GM12878 (cell line): ENCODE measurements around the gene MPP2. TPM values are rescaled to one million over a fixed set of nuclear protein-coding genes. Genes with fewer than 3 reads are reported as not detected.

Source experiments
- ATAC-seq: fragments of 200-7000 bp; cut with Tn5 transposase; 3 replicates; pipeline ENCODE4 v1.9.1; 2020; ENCODE audit warnings: mild to moderate bottlenecking, moderate library complexity
- BruUV-seq: library from RNA; stranded (reverse); fragments of 400-500 nt; replicated peaks from 2 replicates; lab custom pipeline; 2021; lab: Mats Ljungman, UMichigan
- CTCF ChIA-PET: fragments of 300-600 bp; sonication (Branson Sonifier 250); formaldehyde crosslinking; extraction: SDS; loops from one replicate; lab custom pipeline; 2021; ENCODE audit warnings: inconsistent platforms; lab: Yijun Ruan, JAX
- POLR2A ChIA-PET: fragments of 350-600 bp; formaldehyde crosslinking; extraction: SDS; loops from one replicate; lab custom pipeline; 2021; ENCODE audit warnings: inconsistent platforms; lab: Charles Lee
- RAD21 ChIA-PET: fragments of 300-600 bp; sonication (Branson Sonifier 250); formaldehyde crosslinking; loops from one replicate; lab custom pipeline; 2023; ENCODE audit warnings: antibody characterized with exemption; ENCODE audit not compliant: unreplicated experiment; lab: Charles Lee
- SMC1A ChIA-PET: fragments of 300-600 bp; sonication (Branson Sonifier 250); formaldehyde crosslinking; loops from one replicate; lab custom pipeline; 2023; ENCODE audit not compliant: unreplicated experiment, uncharacterized antibody; lab: Charles Lee
- DNase-seq: peaks from one replicate; pipeline ENCODE4 v3.0.0-alpha.2; 2011; ENCODE audit warnings: low read depth, low spot score
- FAIRE-seq: peaks from 3 replicates; lab custom pipeline; 2011; peaks lifted over from hg19 to GRCh38; lab: Jason Lieb, UNC
- H2AFZ ChIP-seq: 2 replicates; pipeline ENCODE4 v1.6.0; 2011; ENCODE audit warnings: low read depth, low read length, control low read depth; ENCODE audit not compliant: control insufficient read depth
- H3K27ac ChIP-seq: 2 replicates; pipeline ENCODE4 v1.5.1; 2011; ENCODE audit warnings: control low read depth; ENCODE audit not compliant: control insufficient read depth, insufficient read depth
- H3K27me3 ChIP-seq, 2 experiments: replicated peaks in 1 of 2; 2 replicates each; pipeline versions ENCODE4 v1.6.0 to v1.6.1; 2011; ENCODE audit warnings: low read length in 1 of 2; ENCODE audit not compliant: control insufficient read depth in 2 of 2, insufficient read depth in 2 of 2
- H3K36me3 ChIP-seq, 2 experiments: 2 replicates each; pipeline ENCODE4 v1.5.1; 2011; ENCODE audit warnings: low read length in 1 of 2; ENCODE audit not compliant: control insufficient read depth in 2 of 2, insufficient read depth in 2 of 2
- H3K4me1 ChIP-seq: 2 replicates; pipeline ENCODE4 v1.6.1; 2011; ENCODE audit warnings: mild to moderate bottlenecking, low read length, moderate library complexity, mixed read lengths; ENCODE audit not compliant: control insufficient read depth, insufficient read depth
- H3K4me2 ChIP-seq: 2 replicates; pipeline ENCODE4 v1.6.0; 2011; ENCODE audit warnings: control low read depth; ENCODE audit not compliant: control insufficient read depth, insufficient read depth
- H3K4me3 ChIP-seq: fragments of 200-600 bp; sonication (generic); 2 replicates; pipeline ENCODE4 v1.5.1; 2016
- H3K79me2 ChIP-seq: 2 replicates; pipeline ENCODE4 v1.6.0; 2011; ENCODE audit warnings: low read length; ENCODE audit not compliant: control insufficient read depth, insufficient read depth
- H3K9ac ChIP-seq: 2 replicates; pipeline ENCODE4 v1.8.0; 2011; ENCODE audit warnings: low read length, control low read depth, mixed read lengths; ENCODE audit not compliant: control insufficient read depth, insufficient read depth
- H3K9me3 ChIP-seq: replicated peaks from 3 replicates; pipeline ENCODE4 v1.5.1; 2011; ENCODE audit warnings: mild to moderate bottlenecking, low read length; ENCODE audit not compliant: control insufficient read depth, insufficient read depth
- H4K20me1 ChIP-seq: 2 replicates; pipeline ENCODE4 v1.6.0; 2011; ENCODE audit not compliant: control insufficient read depth, insufficient read depth
- IKZF2 ChIP-seq, 2 experiments: fragments of 450-650 bp; IDR thresholded peaks; 2 replicates each; pipeline ENCODE4 v1.6.1; 2017; ENCODE audit warnings: mild to moderate bottlenecking in 2 of 2, moderate library complexity in 2 of 2
- NFYA ChIP-seq: IDR thresholded peaks from 2 replicates; pipeline ENCODE4 v1.6.1; 2011; ENCODE audit warnings: low read depth, mild to moderate bottlenecking, low read length, improper control_type of control experiment, borderline replicate concordance
- NR2F1 ChIP-seq: fragments of 450-650 bp; conservative IDR thresholded peaks from 2 replicates; pipeline ENCODE4 v1.6.1; 2017; ENCODE audit warnings: mild to moderate bottlenecking
- POLR2AphosphoS5 ChIP-seq: IDR thresholded peaks from 2 replicates; pipeline ENCODE4 v1.6.1; 2011; ENCODE audit warnings: mild to moderate bottlenecking, low read length, inconsistent platforms
- SMARCA5 ChIP-seq: fragments of 450-650 bp; IDR thresholded peaks from 2 replicates; pipeline ENCODE4 v1.6.1; 2017; ENCODE audit warnings: mild to moderate bottlenecking
- YBX1 ChIP-seq: fragments of 450-650 bp; IDR thresholded peaks from 2 replicates; pipeline ENCODE4 v1.6.1; 2016; ENCODE audit warnings: antibody characterized with exemption
- ZBTB40 ChIP-seq: fragments of 450-650 bp; IDR thresholded peaks from 2 replicates; pipeline ENCODE4 v1.6.1; 2016; ENCODE audit warnings: mild to moderate bottlenecking, moderate library complexity, borderline replicate concordance
- ZNF207 ChIP-seq: fragments of 450-650 bp; IDR thresholded peaks from 2 replicates; pipeline ENCODE4 v1.6.1; 2014; ENCODE audit warnings: antibody characterized with exemption, mild to moderate bottlenecking, borderline replicate concordance
- ZSCAN29 ChIP-seq: fragments of 450-650 bp; IDR thresholded peaks from 2 replicates; pipeline ENCODE4 v1.6.1; 2017; ENCODE audit warnings: mild to moderate bottlenecking, moderate library complexity
- WGBS: methylation state at CpG from one replicate; pipeline ENCODE4 v1.1.6; 2016; ENCODE audit warnings: low lambda C conversion rate; ENCODE audit not compliant: insufficient replicate concordance, insufficient coverage; ENCODE audit errors: missing lambda C conversion rate; 5-methylcytosine and 5-hydroxymethylcytosine counted together
- in situ Hi-C: fragments of 300-500 bp; cut with MboI; formaldehyde crosslinking; loops from 9 replicates; pipeline ENCODE4 v1.14.3; 2018; ENCODE audit warnings: mixed read lengths
- intact Hi-C: fragments of 100-400 bp; cut with micrococcal nuclease; formaldehyde crosslinking; loops from one replicate; pipeline ENCODE4 v1.14.2; 2022; ENCODE audit not compliant: unreplicated experiment
- polyA plus RNA-seq, 11 experiments: library from polyadenylated mRNA; depleted of rRNA in 4 of 11; unstranded in 6 of 11; stranded (reverse) in 5 of 11; fragments of >200 nt; fragmentation: Nextera tagmentation in 4 of 11; fragmentation: Illumina TruSeq in 1 of 11; extraction: Ambion mirVana in 4 of 11; extraction: Trizol in 1 of 11; gene quantifications; 1 replicate in 1 of 11; 2 replicates in 10 of 11; pipeline versions ENCODE4 v1.2.1 to v1.2.3, GENCODE V29; 2011 to 2016; ENCODE audit warnings: inconsistent platforms in 2 of 11, missing spikeins in 2 of 11, low read depth in 1 of 11
- total RNA-seq, 4 experiments: library from RNA; depleted of rRNA in 3 of 4; stranded (reverse); fragments of >200 nt in 3 of 4; fragmentation: Illumina TruSeq in 1 of 4; extraction: Trizol in 1 of 4; gene quantifications; 2 replicates each; pipeline versions ENCODE4 v1.2.1 to v1.2.3, GENCODE V29; 2013 to 2021
- TF ChIP-seq, protein P1 (sequence below): fragments of 150-350 bp; IDR thresholded peaks from 2 replicates; pipeline ENCODE4 v1.6.1; 2016; ENCODE audit warnings: low read depth, low read length
- TF ChIP-seq, protein P2 (sequence below): fragments of 450-650 bp; conservative IDR thresholded peaks from 2 replicates; pipeline ENCODE4 v1.6.1; 2017; ENCODE audit warnings: mild to moderate bottlenecking, moderate library complexity

MPP2 gene
- total and polyA plus RNA-seq, 10 of the 15 experiments (the other 5 are each of a cell fraction or from before 2014, with no cell fraction given): 0.02 to 0.23 (median 0.15) TPM; not detected in 2

GRCh38 chr17:43932923-43933322 lies 25.6 kb upstream of the MPP2 start:
- no peaks in the 10 kb centered on the region for H3K27me3 ChIP-seq
- no peaks in the 10 kb centered on the region for H3K4me1 ChIP-seq
- H4K20me1 ChIP-seq: no peaks in the 10 kb centered on the region
- in situ Hi-C loops (no loop called here), intact Hi-C loops (no loop called here)
- no peaks in the 10 kb centered on the region for H3K9me3 ChIP-seq
- ChIA-PET POLR2A (no interaction called here), CTCF (no interaction called here), RAD21 (no interaction called here), SMC1A (no interaction called here)
- H3K4me3 ChIP-seq: no peak overlapping the region
- H3K4me2 ChIP-seq: no peak overlapping the region
- no peaks in the 10 kb centered on the region for H3K79me2 ChIP-seq
- no peak overlapping the region for H3K27ac ChIP-seq
- H3K36me3 ChIP-seq: no peaks in the 10 kb centered on the region
- H3K9ac ChIP-seq: no peak overlapping the region
- FAIRE-seq: no peak
- BruUV-seq: no TSS peak
- ATAC-seq: no peak
- DNase-seq: no peak
- WGBS: 14% methylated on average over 4 of the region's 4 CpGs
- TF ChIP-seq NFYA (no peak), NR2F1 (no peak), SMARCA5 (no peak), ZBTB40 (no peak), IKZF2 (IDR thresholded peaks at IDR 0.05) (no peak), ZSCAN29 (no peak), POLR2AphosphoS5 (no peak), ZNF207 (no peak), YBX1 (no peak)
- TF ChIP-seq, protein P1, sequence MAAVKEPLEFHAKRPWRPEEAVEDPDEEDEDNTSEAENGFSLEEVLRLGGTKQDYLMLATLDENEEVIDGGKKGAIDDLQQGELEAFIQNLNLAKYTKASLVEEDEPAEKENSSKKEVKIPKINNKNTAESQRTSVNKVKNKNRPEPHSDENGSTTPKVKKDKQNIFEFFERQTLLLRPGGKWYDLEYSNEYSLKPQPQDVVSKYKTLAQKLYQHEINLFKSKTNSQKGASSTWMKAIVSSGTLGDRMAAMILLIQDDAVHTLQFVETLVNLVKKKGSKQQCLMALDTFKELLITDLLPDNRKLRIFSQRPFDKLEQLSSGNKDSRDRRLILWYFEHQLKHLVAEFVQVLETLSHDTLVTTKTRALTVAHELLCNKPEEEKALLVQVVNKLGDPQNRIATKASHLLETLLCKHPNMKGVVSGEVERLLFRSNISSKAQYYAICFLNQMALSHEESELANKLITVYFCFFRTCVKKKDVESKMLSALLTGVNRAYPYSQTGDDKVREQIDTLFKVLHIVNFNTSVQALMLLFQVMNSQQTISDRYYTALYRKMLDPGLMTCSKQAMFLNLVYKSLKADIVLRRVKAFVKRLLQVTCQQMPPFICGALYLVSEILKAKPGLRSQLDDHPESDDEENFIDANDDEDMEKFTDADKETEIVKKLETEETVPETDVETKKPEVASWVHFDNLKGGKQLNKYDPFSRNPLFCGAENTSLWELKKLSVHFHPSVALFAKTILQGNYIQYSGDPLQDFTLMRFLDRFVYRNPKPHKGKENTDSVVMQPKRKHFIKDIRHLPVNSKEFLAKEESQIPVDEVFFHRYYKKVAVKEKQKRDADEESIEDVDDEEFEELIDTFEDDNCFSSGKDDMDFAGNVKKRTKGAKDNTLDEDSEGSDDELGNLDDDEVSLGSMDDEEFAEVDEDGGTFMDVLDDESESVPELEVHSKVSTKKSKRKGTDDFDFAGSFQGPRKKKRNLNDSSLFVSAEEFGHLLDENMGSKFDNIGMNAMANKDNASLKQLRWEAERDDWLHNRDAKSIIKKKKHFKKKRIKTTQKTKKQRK: no peak
- TF ChIP-seq, protein P2, sequence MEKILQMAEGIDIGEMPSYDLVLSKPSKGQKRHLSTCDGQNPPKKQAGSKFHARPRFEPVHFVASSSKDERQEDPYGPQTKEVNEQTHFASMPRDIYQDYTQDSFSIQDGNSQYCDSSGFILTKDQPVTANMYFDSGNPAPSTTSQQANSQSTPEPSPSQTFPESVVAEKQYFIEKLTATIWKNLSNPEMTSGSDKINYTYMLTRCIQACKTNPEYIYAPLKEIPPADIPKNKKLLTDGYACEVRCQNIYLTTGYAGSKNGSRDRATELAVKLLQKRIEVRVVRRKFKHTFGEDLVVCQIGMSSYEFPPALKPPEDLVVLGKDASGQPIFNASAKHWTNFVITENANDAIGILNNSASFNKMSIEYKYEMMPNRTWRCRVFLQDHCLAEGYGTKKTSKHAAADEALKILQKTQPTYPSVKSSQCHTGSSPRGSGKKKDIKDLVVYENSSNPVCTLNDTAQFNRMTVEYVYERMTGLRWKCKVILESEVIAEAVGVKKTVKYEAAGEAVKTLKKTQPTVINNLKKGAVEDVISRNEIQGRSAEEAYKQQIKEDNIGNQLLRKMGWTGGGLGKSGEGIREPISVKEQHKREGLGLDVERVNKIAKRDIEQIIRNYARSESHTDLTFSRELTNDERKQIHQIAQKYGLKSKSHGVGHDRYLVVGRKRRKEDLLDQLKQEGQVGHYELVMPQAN: no peak
- H2AFZ ChIP-seq: no peak overlapping the region
